ENCODE data around the gene ELMO2.
"Not testable (repeated sequence)": the region's sequence is repeated elsewhere in the genome, so short reads cannot be mapped to it uniquely, and the experiment has no call there.

The ELMO2 gene

DNA sequence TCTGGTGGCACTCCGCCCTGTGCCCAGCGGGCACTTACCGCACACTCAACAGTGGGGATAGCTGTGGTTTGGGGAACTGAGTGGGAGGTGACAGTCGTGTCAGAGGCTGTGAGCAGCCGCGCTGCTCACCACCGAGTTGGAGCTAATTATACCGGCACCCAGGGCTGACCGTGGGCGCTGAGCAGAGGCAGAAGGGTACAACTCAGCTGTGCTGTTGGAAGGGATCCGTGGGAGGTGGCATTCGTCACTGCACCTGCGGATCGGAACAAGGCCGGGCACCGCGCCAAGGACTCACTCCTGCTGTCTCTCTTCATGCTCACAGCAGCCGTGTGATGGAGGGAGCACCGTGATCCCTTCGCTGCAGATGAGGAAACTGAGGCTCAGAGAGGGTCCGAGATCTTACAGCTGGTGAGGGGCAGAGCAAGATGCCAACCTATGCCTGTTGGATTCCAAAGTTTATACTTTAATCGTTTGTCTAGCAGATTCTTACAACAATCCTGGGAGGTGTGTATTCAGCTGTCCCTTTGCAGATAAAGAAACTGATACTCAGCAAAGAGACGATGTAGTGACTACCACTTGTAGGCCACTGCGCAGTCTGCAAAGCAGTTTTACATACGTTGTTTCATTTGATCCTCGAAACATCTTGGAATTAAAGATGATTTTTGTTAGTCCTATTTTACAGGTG, 713 bp upstream of the ELMO2 start:
- DNase-seq (ENCODE audit: low read depth in 3 of 3): peak; percentile 74 to 89 (median 86)

GRCh38 chr20:46402331-46402811, 4.0 kb downstream of the ELMO2 start:
- no peak for DNase-seq (ENCODE audit: low read depth in 3 of 3)

DNA sequence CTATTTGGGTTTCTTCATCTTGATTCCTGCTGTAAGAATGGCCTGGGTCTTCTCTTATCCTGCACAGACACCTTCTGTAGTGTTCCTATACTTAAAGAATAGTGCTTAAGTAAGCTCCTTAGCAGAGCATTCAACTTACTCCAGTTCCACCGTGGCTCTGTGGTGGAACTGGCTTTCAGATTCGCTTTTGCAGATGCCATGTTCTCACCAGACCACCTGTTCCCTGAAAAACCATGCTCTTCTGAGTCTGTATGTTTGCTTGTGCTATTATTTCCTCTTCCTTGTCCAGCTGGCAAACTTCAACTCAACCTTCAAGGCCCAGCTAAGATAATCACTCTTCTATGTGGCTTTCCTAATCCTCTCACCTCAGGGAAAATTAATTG, 4.9 kb downstream of the ELMO2 start:
- no peak for DNase-seq (ENCODE audit: low read depth in 3 of 3)

DNA sequence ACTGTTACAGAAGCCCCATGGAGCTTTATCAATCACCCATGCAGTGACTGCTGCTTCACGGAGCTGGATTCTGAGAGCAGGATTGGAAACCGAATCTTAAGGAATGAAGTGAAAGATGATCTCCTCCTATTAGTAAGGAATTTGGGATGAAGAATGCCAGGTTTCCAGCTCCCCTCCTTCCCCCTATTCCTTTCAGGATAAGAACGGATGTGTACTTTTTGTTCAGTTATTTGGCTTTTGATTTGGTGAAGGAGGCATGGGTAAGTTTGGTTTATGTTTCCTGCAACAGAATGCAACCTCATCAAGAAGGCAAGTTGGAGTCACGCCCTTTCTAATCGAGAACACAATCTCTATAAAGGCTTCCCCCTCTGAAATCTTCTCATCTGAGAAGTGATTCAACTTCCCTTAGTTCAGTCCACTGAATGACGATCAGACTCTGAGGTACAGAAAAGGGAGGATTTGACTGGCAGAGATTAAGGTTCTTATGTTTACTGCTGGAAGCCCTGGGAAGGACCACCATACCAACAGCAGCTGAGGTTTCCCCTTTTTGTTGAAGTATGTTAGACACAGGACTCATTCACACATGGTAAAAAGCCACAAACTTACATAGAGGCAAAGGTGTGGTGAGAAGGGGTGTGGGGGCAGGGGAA, 5.5 kb downstream of the ELMO2 start:
- DNase-seq (ENCODE audit: low read depth in 3 of 3): no peak

GRCh38 chr20:46400253-46400652, 6.2 kb downstream of the ELMO2 start:
- DNase-seq (ENCODE audit: low read depth in 3 of 3): no peak

GRCh38 chr20:46399401-46399800, 7.0 kb downstream of the ELMO2 start:
- DNase-seq (ENCODE audit: low read depth in 3 of 3): no peak

DNA sequence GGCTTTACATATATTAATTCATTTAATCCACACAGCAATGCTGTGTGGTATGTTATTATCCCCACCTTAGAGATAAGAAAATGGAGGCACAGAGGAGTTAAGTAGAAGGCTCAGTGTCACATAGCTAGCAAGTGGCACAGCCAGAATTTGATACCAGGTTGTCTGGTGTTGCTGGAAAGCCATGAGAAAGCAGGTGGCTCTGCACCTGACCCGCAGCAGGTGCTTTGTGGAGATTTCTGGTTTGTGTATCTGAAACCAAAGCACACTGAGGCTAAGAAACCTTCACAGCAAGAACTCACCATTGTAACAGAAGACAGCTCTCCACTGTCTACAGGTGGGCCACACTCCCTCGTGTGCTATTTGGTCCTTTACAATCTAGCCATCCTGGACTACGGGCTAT, 7.5 kb downstream of the ELMO2 start:
- no peak for DNase-seq (ENCODE audit: low read depth in 3 of 3)

GRCh38 chr20:46396052-46396740, 10.2 kb downstream of the ELMO2 start:
- DNase-seq (ENCODE audit: low read depth in 3 of 3): no peak

DNA sequence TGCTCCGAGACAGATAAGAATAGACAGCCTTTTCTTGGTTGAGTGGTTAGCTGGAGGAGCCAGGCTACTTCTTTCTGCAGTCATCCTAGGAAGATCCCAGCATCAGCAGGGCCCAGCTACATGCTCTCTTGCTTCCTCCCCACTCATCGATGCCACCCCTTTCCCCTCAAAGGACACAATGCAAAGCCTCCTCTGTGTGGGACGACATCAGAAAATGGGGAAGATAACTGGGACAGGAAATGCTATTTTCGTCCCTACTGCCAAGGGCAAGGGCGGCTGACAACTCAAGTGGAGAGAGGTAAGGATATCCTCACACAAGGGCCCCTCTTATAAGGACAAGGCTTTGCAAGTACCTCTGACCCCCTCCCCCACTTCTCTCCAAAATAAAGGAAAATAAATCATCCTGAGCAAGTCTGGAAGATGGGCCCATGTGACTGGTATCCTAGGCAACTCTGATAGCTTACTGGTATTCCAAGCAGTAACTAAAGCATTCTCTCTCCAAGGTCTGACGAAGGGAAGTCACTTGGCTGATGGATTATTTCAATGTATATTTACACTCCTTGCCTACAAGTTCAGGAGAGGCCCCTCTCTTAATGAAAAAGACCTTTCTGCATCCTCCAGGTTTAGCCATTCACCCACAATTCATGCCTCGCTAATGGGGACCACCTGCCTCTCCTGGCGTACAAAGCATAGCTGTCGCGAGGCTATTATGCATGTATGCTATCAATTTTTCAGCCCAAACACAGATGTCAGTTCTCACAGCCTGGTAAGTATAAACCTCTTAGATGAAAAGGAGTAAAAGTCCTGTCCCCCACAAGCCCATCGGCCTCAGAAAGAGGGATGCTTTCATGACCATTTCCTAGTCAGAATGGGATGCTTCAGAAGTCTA, 11.3 kb downstream of the ELMO2 start:
- no peak for DNase-seq (ENCODE audit: low read depth in 3 of 3)

DNA sequence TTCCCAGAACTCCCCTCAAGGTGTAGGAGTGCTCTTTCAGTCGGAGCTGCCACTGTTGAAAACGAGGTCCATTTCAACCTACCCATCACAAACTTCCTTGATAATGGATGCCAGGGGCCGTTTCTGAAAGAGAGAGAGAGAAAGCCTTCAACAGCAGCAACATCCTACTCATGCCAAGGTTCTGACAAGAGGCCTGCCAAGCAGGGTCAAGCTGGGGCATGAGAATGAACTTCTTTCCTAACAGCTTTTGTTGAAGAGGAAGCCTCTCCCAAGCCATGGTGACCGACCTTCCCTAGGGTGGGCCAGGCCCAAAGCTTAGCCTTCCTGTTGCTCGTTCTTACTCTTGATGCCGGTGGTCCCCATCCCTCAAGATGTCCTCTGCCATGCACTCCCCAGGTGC, 12.4 kb downstream of the ELMO2 start:
- no peak for DNase-seq (ENCODE audit: low read depth in 3 of 3)

DNA sequence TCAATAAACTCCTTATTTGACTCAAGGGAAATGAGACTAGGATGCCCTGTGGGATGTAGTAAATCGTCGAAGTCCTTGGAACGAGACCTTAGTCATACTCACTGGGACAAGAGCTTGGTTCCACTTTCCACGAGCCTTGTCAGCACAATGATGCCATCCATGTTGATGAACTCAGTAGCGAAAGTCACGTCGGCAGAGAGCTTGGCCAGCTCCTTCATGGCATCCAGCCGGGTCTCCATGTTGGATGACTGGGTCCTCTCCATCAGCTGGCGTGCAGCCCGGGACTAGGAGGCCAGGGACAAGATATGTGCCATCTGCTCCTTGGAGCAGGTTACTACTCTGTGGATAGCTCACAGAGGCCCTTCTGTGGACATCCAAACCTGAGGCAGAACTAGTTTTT, 17.5 kb downstream of the ELMO2 start:
- no peak for DNase-seq (ENCODE audit: low read depth in 3 of 3)

GRCh38 chr20:46388201-46388836, 18.1 kb downstream of the ELMO2 start:
- no peak for DNase-seq (ENCODE audit: low read depth in 3 of 3)

GRCh38 chr20:46387054-46387453, 19.4 kb downstream of the ELMO2 start:
- DNase-seq (ENCODE audit: low read depth in 3 of 3): not testable (repeated sequence)

- no peak for DNase-seq (ENCODE audit: low read depth in 3 of 3)
Measured at GRCh38 chr20:46378412-46379009, 27.9 kb downstream of the ELMO2 start.

- DNase-seq (ENCODE audit: low read depth in 3 of 3): no peak
Measured at GRCh38 chr20:46377518-46377917, 28.9 kb downstream of the ELMO2 start.

- no peak for DNase-seq (ENCODE audit: low read depth in 3 of 3)
Measured at GRCh38 chr20:46376196-46376785, 30.1 kb downstream of the ELMO2 start.

- no peak for DNase-seq (ENCODE audit: low read depth in 3 of 3)
Measured at GRCh38 chr20:46375771-46376170, 30.6 kb downstream of the ELMO2 start.

DNA sequence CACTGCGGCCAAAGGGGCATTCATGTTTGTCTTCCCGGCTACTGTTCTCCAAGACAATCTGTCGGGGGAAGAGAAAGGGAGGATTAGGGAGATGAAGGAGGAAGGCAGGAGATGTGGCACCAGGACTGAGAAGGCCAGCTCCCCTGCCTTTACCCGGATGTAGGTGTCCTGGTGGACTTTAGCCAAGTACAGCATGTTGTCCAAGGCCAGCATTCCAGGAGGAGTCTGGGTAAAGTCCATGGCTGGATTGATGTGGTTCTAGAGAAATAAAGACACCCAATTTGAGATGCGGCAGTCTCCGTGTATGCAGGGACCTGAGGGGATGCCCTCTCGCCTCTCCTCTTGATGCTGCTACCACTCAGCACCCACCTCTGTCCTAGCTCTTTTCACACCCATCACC, 32.0 kb downstream of the ELMO2 start:
- no peak for DNase-seq (ENCODE audit: low read depth in 3 of 3)

DNA sequence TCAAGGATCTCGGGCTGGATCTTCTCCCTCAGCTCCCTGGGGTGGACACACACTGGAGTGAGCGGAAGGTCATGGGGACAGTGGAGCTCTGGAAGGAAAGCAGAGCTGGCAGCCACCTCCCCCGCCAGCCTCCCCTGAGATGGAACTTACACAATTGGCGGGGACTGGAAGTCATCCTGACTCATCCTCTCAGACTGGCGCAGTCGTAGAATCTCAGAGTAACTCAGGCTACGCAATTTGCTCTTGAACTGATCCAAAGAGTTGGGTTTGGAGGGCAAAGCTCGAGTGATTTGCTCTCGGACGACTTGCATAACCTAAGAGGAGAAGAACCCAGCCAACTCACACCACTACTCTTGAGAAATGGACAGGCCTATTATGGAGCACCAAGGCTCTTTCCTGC, 34.8 kb downstream of the ELMO2 start:
- no peak for DNase-seq (ENCODE audit: low read depth in 3 of 3)

GRCh38 chr20:46368902-46369268, 37.5 kb downstream of the ELMO2 start:
- DNase-seq (ENCODE audit: low read depth in 3 of 3): no peak
